A549 (cell line): Measurements from ENCODE around the gene HMGN1.

Experiments used
- JUN ChIP-seq, 2 experiments: fragments of >200 bp; sonication (Bioruptor Twin); formaldehyde crosslinking; IDR thresholded peaks; 2 replicates in 1 of 2; 3 replicates in 1 of 2; pipeline ENCODE4 v1.6.1; 2016 to 2017
- KDM5A ChIP-seq: fragments of 200-600 bp; sonication (generic); IDR thresholded peaks from 2 replicates; pipeline ENCODE4 v1.6.1; 2016; ENCODE audit warnings: antibody characterized with exemption, mild to moderate bottlenecking
- POLR2A ChIP-seq: IDR thresholded peaks from 2 replicates; pipeline ENCODE4 v1.6.1; 2012; ENCODE audit warnings: mild to moderate bottlenecking, low read length
- TF ChIP-seq, protein P1 (sequence below): fragments of >200 bp; sonication (Bioruptor Twin); formaldehyde crosslinking; IDR thresholded peaks from 3 replicates; pipeline ENCODE4 v1.5.1; 2016

DNA sequence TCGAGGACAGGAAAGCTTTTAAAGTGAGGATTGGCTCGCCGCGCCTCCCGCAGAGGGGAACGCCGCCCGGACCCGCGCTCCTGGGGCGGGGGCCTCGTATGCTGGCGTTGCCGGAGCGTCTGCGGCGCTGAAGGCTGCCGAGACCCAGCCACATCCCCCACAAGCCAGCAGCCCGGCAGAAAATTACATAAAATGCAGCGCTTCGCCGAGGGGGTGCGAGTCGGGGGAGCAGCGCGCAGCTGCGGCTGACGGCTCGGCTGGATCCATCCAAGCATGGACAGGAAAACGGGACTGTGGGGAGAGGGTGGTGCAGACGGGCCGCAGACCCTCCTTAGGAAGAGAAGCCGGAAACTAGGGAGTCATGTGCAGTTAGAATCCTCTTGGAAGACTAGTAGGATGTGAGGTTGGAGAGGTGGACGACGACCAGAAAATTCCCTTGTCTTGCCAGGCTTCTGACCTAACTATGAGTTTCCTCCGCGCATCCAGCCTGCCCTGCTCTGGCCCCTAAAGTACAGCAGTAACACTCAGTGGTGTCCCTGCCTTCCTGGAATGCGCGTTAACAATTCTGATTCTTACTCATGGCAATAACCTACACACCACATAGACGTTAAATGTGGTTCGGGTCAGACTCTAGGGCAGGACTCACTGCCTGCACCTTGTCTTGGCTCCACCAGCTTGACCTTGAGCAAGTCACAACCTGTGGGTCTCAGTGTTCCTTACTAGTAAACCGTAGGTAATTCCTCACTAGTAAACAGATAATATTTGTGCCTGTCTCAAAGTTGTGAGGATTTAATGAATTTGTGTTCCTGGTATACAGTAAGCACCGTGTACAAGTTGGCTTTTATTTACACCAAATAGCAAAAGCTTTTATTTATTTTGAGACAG is 34.5 kb downstream of the HMGN1 start:
- TF ChIP-seq JUN (IDR thresholded peaks at IDR 0.05) (no peak), POLR2A (no peak; the same call in 1 of the 2 replicates), KDM5A (no peak)
- TF ChIP-seq, protein P1, sequence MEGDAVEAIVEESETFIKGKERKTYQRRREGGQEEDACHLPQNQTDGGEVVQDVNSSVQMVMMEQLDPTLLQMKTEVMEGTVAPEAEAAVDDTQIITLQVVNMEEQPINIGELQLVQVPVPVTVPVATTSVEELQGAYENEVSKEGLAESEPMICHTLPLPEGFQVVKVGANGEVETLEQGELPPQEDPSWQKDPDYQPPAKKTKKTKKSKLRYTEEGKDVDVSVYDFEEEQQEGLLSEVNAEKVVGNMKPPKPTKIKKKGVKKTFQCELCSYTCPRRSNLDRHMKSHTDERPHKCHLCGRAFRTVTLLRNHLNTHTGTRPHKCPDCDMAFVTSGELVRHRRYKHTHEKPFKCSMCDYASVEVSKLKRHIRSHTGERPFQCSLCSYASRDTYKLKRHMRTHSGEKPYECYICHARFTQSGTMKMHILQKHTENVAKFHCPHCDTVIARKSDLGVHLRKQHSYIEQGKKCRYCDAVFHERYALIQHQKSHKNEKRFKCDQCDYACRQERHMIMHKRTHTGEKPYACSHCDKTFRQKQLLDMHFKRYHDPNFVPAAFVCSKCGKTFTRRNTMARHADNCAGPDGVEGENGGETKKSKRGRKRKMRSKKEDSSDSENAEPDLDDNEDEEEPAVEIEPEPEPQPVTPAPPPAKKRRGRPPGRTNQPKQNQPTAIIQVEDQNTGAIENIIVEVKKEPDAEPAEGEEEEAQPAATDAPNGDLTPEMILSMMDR, result no peak
